Activated T-cell treated with anti-CD3 and anti-CD28 coated beads for 48 hours (primary cell): ENCODE data around the gene NFE2L2.
"Not testable (repeated sequence)": the region's sequence is repeated elsewhere in the genome, so short reads cannot be mapped to it uniquely, and the experiment has no call there.

ENCODE experiments used
- DNase-seq: peaks from one replicate; pipeline ENCODE4 v3.0.0-alpha.2; 2020; ENCODE audit warnings: low read depth

NFE2L2 gene

GRCh38 chr2:177257471-177257870 lies 7.1 kb downstream of the NFE2L2 start:
- DNase-seq: no peak

DNA sequence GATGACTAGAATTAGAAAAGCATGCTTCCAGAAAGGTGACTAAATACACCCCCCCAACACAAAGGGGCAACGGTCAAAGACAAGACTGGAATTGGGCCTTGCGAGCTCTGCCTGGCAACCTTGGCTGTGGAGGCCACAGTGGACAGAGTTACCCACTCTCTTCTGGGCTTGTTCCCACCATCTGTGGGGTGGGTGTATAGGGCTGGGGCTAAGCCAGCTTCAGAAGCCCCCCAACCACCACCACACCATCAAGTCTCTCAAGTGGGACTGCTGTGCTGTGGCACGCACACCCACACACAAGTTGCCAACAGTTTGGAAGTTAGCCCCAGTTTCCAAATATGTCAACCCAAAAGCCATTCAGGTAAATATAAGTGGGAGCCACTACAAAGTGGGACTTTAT lies 7.8 kb downstream of the NFE2L2 start:
- DNase-seq: no peak

DNA sequence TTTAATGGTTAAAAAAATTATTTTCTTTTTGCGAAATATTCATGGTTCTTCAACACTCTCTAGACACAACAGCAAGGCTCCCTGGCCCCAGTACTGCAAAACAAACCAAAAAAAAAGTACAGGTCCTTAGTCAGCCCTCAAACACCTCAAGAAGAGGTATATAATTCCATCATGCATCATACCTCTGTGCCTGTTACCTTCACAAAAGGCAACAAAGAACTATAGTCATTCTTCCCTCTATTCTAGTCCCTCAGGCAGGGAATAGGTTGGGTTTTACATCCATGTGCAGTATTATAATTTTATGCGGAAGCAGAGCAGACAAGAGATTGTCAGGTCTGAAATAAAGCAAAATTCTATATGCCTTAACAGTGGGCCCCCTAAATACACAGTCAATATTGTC lies 8.5 kb downstream of the NFE2L2 start:
- no peak for DNase-seq

DNA sequence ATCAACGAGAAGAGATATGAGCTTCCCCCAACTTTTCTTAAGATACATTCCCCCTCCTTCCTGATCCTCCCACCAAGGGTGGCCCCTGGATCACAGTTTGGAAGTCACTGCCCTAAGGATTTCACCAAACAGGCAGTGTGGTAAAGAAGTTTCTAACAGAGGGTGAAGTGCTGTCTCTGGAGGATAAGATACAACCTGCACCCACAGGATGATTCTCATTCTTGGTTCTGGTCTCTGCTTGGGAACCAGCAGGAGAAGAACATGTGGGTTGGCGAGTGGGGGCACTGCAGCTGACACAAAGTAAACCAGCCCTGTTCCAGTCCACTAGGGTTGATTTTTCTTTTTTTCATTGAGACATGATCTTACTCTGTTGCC lies 9.3 kb downstream of the NFE2L2 start:
- no peak for DNase-seq

DNA sequence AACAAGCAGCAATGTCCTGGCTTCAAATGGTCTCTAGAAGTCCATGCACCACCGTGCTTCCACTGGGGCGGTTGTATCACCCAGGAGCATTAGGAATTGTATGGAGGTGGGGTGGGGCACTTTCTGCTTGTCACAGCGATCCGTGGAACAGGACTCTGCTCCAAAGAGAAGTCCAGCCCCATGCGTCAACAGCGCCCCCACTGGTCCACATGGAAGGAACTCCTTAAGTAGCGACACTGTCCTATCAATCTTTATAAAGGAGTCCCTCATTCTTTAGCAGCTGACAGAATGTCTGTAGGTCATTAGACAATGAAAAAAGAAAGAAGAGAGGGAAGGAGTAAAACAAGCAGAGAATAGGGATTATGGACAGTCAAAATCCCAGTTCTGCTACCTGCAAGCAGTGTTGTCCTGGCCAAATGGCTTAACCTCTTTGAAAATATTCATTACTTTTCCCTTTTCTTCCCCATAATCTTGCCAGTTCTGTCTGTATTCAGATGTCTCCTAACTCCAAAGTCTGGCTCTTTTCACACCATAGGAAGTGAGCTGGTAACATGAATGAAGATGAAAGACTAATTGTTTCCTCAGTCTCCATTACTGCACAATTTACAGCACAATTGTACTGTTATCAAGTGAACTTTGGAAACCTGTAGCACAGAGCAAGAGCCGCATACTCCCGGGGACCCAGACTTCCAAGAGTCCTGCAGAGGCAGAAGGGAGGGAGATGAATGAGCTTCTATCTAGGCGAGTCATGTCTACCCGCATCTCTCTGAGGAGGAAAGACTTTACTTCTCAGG lies 9.9 kb downstream of the NFE2L2 start:
- DNase-seq: no peak

DNA sequence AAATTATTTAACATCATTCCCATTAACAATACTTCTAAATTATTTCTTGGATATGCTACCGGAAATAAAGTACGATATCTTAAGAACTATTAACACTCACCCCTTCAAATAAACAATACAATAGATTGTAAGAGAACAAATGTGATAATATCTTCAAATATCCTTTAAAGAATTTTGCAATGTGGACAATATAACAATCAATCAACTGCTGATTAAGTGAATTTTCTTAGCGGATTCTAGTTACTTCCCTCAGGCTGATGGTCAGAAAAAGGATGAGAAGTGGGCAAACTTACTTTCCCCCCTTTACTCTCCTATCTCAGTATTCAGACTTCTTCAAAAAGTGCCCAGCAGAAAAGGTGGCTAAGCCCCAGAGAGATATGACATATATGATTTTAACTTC lies 10.8 kb downstream of the NFE2L2 start:
- no peak for DNase-seq

GRCh38 chr2:177252808-177253531 lies 11.6 kb downstream of the NFE2L2 start:
- no peak for DNase-seq

- DNase-seq: no peak
Observed at GRCh38 chr2:177251165-177251542, 13.4 kb downstream of the NFE2L2 start.

DNA sequence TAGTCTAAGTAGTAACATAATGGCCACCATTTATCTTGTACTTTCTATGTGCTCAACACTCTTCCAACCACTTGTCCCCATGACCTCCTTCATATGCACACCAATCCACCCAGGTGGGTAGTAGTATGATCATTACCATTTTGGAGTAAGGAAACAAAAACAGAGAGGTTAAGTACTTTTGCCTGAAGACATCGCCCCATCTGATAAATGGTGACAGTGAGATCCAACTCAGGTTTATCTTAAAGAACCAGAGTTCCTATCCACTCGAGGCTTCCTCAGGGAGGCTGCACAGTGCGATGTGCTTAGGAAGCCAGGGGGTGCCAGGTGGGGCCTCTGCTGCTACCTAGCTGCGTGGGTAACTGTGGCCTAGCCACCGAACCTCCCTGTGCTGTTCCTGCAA lies 14.1 kb downstream of the NFE2L2 start:
- no peak for DNase-seq

- no peak for DNase-seq
Observed at GRCh38 chr2:177249038-177249437, 15.5 kb downstream of the NFE2L2 start.

GRCh38 chr2:177247693-177248262 lies 16.7 kb downstream of the NFE2L2 start:
- DNase-seq: no peak

GRCh38 chr2:177246523-177247030 lies 17.9 kb downstream of the NFE2L2 start:
- DNase-seq: not testable (repeated sequence)

GRCh38 chr2:177246000-177246399 lies 18.5 kb downstream of the NFE2L2 start:
- DNase-seq: no peak

- no peak for DNase-seq
Observed at GRCh38 chr2:177245010-177245422, 19.5 kb downstream of the NFE2L2 start.

DNA sequence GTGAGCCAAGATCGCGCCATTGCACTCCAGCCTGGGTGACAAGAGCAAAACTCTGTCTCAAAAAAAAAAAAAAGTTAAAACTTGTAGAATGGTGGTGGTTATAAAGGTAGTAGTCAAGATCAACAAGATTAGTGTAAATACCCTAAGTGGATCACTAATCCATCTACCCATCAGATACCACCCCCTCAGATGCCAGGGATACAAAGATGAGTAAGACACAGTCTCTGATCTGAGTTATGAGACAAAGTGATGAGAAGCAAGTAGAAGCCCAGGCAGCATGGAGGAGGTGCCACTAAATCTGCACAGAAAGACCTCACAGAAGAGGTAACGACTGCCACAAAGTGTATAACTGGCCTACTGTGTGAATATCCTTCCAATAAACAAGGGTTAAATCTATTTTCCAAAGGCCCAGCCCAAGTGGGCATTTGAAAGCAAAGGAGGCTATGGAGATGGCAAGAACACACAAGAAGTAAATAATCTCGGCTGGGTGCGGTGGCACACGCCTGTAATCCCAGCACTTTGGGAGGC lies 20.2 kb downstream of the NFE2L2 start:
- no peak for DNase-seq

DNA sequence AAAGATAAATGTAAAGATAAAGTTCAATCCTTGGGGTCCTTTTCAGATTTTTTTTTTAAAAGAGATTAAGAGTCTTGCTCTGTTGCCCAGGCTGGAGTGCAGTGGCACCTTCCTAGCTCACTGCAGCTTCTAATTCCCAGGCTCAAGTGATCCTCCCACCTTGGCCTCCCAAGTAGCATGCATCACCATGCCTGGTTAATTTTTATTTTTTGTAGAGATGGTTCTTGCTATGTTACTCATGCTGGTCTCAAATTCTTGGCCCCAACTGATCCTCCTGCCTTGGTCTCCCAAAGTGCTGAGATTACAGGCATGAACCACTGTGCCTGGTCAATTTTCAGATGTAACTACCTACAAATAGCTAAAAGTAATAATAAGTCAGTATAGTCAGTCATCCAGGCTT lies 21.1 kb downstream of the NFE2L2 start:
- no peak for DNase-seq

DNA sequence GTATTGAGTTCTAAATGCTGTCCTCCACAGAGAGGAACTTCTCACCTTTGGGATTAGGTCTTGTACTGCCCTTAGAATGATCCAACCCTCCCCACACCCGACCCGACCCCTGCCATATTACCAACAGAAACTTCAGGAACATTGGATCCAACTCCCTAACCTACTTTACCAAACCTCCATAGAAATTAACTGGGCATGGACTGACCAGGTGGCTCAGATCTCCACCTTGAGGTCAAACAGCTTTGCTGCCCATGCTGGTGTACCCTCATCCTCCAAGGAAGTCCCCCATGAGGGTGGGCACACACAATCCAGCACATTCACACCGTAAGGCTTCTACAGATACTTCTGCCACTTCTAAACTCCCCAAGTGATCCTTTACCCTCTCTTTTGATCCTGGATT lies 21.5 kb downstream of the NFE2L2 start:
- no peak for DNase-seq

DNA sequence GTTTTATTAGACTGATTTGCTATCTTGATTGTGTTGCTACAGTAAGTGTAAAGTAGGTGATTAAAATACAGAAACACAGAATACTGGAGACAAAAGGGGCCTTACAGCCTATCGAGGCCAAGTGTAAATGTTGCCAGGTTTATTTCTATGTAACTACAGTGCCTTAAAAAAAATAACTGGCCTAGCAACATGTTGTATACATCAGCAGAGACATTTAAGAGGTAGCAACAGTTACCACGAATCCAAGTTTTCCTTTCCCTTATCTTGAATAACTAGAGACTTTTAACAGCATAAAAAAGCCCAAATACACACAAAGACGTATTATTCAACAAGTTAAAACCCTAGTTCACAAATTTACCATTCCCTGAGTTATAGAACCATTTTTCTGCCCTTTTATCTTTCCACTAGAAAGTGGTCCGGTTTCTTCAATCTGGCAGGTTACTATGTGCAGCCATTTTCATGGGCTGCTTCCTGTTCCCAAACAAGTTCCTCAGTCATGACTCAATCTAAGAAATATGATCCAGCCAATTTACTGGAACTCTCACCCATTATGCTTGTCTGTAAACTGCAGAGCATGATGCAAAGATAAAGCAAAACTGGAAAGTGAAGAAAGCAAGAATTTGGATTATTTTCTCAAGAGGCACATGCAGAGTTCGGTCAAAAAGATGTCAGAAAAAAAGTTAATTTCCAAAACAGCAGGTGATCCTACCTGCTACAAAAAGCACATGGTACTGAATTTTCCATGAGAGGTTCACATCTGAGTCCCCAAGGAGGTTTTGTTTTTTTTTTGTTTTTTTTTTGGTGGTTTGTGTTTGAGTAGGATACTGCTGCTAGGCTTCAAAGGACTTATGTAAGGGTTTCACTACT lies 22.2 kb downstream of the NFE2L2 start:
- DNase-seq: no peak

GRCh38 chr2:177241711-177242120 lies 22.8 kb downstream of the NFE2L2 start:
- DNase-seq: no peak

GRCh38 chr2:177239932-177240630 lies 24.4 kb downstream of the NFE2L2 start:
- no peak for DNase-seq

GRCh38 chr2:177239053-177239452 lies 25.5 kb downstream of the NFE2L2 start:
- DNase-seq: no peak
